Mesendoderm (in vitro differentiated cells): Measurements from ENCODE around the gene ARRDC1.

Experiments
- DNase-seq: peaks from one replicate; pipeline ENCODE4 v3.0.0; 2013
- H2AK5ac ChIP-seq: 2 replicates; pipeline ENCODE4 v1.6.1; 2013; ENCODE audit warnings: low read length, inconsistent platforms
- H2BK120ac ChIP-seq: 2 replicates; pipeline ENCODE4 v1.6.1; 2013; ENCODE audit warnings: low read depth, mild to moderate bottlenecking, low read length, moderate library complexity, mixed read lengths
- H2BK15ac ChIP-seq: replicated peaks from 2 replicates; pipeline ENCODE4 v1.6.1; 2013; ENCODE audit warnings: low read depth, mild to moderate bottlenecking, moderate library complexity
- H2BK5ac ChIP-seq: 2 replicates; pipeline ENCODE4 v1.6.1; 2013; ENCODE audit warnings: low read length, inconsistent platforms
- H3K18ac ChIP-seq: 2 replicates; pipeline ENCODE4 v1.6.1; 2013; ENCODE audit warnings: mild to moderate bottlenecking, low read length, mixed read lengths
- H3K23ac ChIP-seq: one replicate; pipeline ENCODE4 v1.6.1; 2013; ENCODE audit warnings: low read length
- H3K27ac ChIP-seq: 2 replicates; pipeline ENCODE4 v1.5.1; 2013; ENCODE audit warnings: low read depth, mild to moderate bottlenecking, inconsistent platforms, low read length, moderate library complexity
- H3K27me3 ChIP-seq: 2 replicates; pipeline ENCODE4 v1.6.1; 2013; ENCODE audit warnings: low read length, control low read depth, mild to moderate bottlenecking, inconsistent platforms; ENCODE audit not compliant: insufficient read depth, poor library complexity
- H3K36me3 ChIP-seq: 2 replicates; pipeline ENCODE4 v1.6.1; 2013; ENCODE audit warnings: low read length, inconsistent platforms; ENCODE audit not compliant: control insufficient read depth, insufficient read depth
- H3K4ac ChIP-seq: one replicate; pipeline ENCODE4 v1.6.1; 2013; ENCODE audit warnings: low read depth, mild to moderate bottlenecking, low read length, moderate library complexity
- H3K4me1 ChIP-seq: 2 replicates; pipeline ENCODE4 v1.6.1; 2013; ENCODE audit warnings: low read depth, low read length, inconsistent platforms; ENCODE audit not compliant: control insufficient read depth
- H3K4me2 ChIP-seq: 2 replicates; pipeline ENCODE4 v1.6.1; 2013; ENCODE audit warnings: low read length
- H3K4me3 ChIP-seq: 2 replicates; pipeline ENCODE4 v1.5.1; 2013; ENCODE audit warnings: mild to moderate bottlenecking, low read length
- H3K56ac ChIP-seq: one replicate; pipeline ENCODE4 v1.6.1; 2013; ENCODE audit warnings: low read length
- H3K79me1 ChIP-seq: 2 replicates; pipeline ENCODE4 v1.6.1; 2013; ENCODE audit warnings: low read length, inconsistent platforms
- H3K79me2 ChIP-seq: 2 replicates; pipeline ENCODE4 v1.6.1; 2013; ENCODE audit warnings: mild to moderate bottlenecking, low read length; ENCODE audit not compliant: control insufficient read depth, insufficient read depth
- H3K9ac ChIP-seq: 2 replicates; pipeline ENCODE4 v1.6.1; 2013; ENCODE audit warnings: low read length, inconsistent platforms
- H4K5ac ChIP-seq: one replicate; pipeline ENCODE4 v1.6.1; 2013; ENCODE audit warnings: low read length
- H4K8ac ChIP-seq: one replicate; pipeline ENCODE4 v1.6.1; 2013; ENCODE audit warnings: low read depth, mild to moderate bottlenecking, control low read depth, low read length, moderate library complexity
- WGBS: extraction: QIAGEN DNeasy Blood & Tissue Kit; methylation state at CpG from one replicate; pipeline ENCODE4 v1.1.7; 2013; ENCODE audit warnings: low lambda C conversion rate, missing lambda C conversion rate; ENCODE audit not compliant: insufficient coverage; ENCODE audit errors: extremely low coverage; 5-methylcytosine and 5-hydroxymethylcytosine counted together

The ARRDC1 gene

DNA sequence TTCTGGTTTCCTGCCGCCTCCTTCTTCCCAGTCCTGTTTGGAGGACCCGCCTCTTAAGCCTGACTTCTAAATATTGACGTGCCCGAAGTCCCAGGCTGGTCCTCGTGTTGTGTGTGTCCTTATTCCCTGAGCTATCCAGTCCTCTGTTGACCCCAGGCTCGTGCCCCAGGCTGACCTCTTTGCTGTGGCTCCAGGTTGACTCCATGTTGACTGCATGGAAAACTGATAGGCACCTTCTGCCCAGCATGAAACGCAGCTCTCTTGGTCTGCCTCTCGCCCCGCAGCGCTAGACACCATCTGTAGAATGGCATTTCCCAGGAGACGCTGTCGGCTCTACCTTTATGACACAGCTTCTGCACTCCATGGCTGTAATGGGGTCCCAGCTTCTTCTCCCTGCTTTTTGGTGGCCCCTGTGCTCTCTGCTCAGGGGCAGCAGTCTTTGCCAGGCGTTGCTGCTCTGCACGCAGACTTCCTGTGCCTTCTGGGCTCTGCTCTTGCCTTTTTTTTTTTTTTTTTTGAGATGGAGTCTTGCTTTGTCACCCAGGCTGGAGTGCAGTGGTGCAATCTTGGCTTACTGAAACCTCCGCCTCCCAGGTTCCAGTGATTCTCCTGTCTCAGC is 41.7 kb downstream of the ARRDC1 start:
- Histone ChIP-seq H3K4me2 (no peak overlapping the region), H2BK120ac (no peak overlapping the region), H2AK5ac (no peak overlapping the region), H4K5ac (no peak overlapping the region), H4K8ac (no peak overlapping the region), H2BK15ac (no peak overlapping the region), H3K4ac (no peak overlapping the region), H3K27me3 (no peaks in the 10 kb centered on the region), H3K79me2 (peaks cover 59% of the 10 kb centered on the region), H3K23ac (no peak overlapping the region), H3K4me1 (no peaks in the 10 kb centered on the region), H3K36me3 (no peaks in the 10 kb centered on the region), H3K4me3 (no peak overlapping the region), H3K79me1 (peaks cover 29% of the 10 kb centered on the region), H3K56ac (no peak overlapping the region), H3K9ac (no peak overlapping the region), H2BK5ac (no peak overlapping the region), H3K27ac (no peak overlapping the region), H3K18ac (no peak overlapping the region)
- WGBS, result no CpG with 5 or more reads among the region's 15 CpGs
- no peak for DNase-seq

DNA sequence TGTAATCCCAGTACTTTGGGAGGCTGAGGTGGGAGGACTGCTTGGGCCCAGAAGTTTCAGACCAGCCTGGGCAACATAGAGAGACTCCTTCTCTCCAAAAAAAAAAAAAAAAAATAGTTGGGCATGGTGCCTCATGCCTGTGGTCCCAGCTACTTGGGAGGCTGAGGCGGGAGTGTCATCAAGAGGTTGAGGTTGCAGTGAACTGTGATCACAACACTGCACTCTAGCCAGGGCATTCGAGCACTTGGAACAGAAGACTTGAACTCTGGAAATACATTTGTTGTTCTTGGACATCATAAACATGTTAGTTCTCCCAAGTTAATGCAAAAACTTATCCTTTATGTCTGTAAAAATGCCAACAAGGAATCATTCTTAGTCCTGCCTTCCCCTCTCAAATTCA is 42.9 kb downstream of the ARRDC1 start:
- Histone ChIP-seq H3K23ac (no peak overlapping the region), H2BK15ac (no peak overlapping the region), H3K4ac (no peak overlapping the region), H2BK5ac (no peak overlapping the region), H2AK5ac (no peak overlapping the region), H3K79me1 (peaks cover 24% of the 10 kb centered on the region), H3K4me1 (no peaks in the 10 kb centered on the region), H3K36me3 (no peaks in the 10 kb centered on the region), H3K9ac (no peak overlapping the region), H3K4me2 (no peak overlapping the region), H4K8ac (no peak overlapping the region), H3K4me3 (no peak overlapping the region), H3K27ac (no peak overlapping the region), H3K56ac (no peak overlapping the region), H3K79me2 (peaks cover 56% of the 10 kb centered on the region), H4K5ac (no peak overlapping the region), H2BK120ac (no peak overlapping the region), H3K18ac (no peak overlapping the region), H3K27me3 (no peaks in the 10 kb centered on the region)
- no peak for DNase-seq
- WGBS, result no CpG with 5 or more reads among the region's 2 CpGs

DNA sequence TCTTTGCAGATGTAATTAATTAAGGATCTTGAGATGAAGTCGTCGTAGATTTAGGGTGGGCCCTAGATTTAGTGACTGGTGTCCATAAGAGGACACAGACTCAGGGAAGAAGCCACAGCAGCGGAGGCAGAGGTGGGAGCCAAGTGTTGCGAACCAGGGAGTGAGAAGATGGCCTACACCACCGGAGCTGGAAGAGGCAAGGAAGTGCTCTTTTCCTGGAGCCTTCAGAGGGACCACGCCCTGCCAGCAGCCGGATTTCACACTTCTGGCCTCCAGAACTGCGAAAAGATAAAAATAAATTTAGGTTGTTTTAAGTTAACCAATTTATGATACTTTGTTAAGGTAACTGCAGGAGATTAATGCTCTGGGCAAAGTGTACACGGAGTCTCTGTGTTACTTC is 44.1 kb downstream of the ARRDC1 start:
- Histone ChIP-seq H3K79me2 (peaks cover 53% of the 10 kb centered on the region), H3K4me2 (no peak overlapping the region)
- no peak for DNase-seq

DNA sequence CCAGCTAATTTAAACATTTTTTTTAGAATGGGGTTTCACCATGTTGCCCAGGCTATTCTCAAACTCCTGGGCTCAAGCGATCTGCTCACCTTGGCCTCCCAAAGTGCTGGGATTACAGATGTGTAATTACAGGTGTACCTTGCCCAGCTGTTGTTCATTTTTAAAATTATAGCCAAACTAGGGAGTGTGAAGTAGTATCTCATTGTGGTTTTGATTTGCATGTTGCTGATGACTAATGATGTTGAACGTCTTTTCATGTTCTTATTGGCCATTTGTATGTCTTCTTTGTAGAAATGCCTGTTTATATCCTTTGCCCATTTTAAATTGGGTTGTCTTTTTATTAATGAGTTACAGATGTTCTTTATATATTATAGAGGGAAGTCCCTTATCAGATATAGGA is 44.8 kb downstream of the ARRDC1 start:
- no peak for DNase-seq
- no peak overlapping the region for H3K4me3 ChIP-seq
- no peaks in the 10 kb centered on the region for H3K36me3 ChIP-seq
- H2BK15ac ChIP-seq, result no peak overlapping the region
- H3K4me1 ChIP-seq, result no peaks in the 10 kb centered on the region
- H3K23ac ChIP-seq, result no peak overlapping the region
- H3K4me2 ChIP-seq, result no peak overlapping the region
- peaks cover 51% of the 10 kb centered on the region for H3K79me2 ChIP-seq
- H4K5ac ChIP-seq, result no peak overlapping the region
- no peak overlapping the region for H3K4ac ChIP-seq
- no peak overlapping the region for H3K9ac ChIP-seq
- no peak overlapping the region for H4K8ac ChIP-seq
- WGBS, result no CpG with 5 or more reads among the region's 2 CpGs
- no peak overlapping the region for H3K56ac ChIP-seq
- H2BK5ac ChIP-seq, result no peak overlapping the region
- H3K27me3 ChIP-seq, result no peaks in the 10 kb centered on the region
- H2BK120ac ChIP-seq, result no peak overlapping the region
- H2AK5ac ChIP-seq, result no peak overlapping the region
- H3K18ac ChIP-seq, result no peak overlapping the region
- H3K27ac ChIP-seq, result no peak overlapping the region
- peaks cover 22% of the 10 kb centered on the region for H3K79me1 ChIP-seq

More for the DNA sequence above, 44.1 kb downstream of the ARRDC1 start:
- no peaks in the 10 kb centered on the region for H3K4me1 ChIP-seq
- no peak overlapping the region for H3K9ac ChIP-seq
- H2BK5ac ChIP-seq, result no peak overlapping the region
- H4K8ac ChIP-seq, result no peak overlapping the region
- H3K4ac ChIP-seq, result no peak overlapping the region
- no peak overlapping the region for H3K18ac ChIP-seq
- H2BK120ac ChIP-seq, result no peak overlapping the region
- no peaks in the 10 kb centered on the region for H3K27me3 ChIP-seq
- no peaks in the 10 kb centered on the region for H3K36me3 ChIP-seq
- H3K4me3 ChIP-seq, result no peak overlapping the region
- H2BK15ac ChIP-seq, result no peak overlapping the region
- H3K23ac ChIP-seq, result no peak overlapping the region
- no peak overlapping the region for H2AK5ac ChIP-seq
- no peak overlapping the region for H3K56ac ChIP-seq
- H4K5ac ChIP-seq, result no peak overlapping the region
- no peak overlapping the region for H3K27ac ChIP-seq
- WGBS, result no CpG with 5 or more reads among the region's 9 CpGs
- peaks cover 21% of the 10 kb centered on the region for H3K79me1 ChIP-seq

DNA sequence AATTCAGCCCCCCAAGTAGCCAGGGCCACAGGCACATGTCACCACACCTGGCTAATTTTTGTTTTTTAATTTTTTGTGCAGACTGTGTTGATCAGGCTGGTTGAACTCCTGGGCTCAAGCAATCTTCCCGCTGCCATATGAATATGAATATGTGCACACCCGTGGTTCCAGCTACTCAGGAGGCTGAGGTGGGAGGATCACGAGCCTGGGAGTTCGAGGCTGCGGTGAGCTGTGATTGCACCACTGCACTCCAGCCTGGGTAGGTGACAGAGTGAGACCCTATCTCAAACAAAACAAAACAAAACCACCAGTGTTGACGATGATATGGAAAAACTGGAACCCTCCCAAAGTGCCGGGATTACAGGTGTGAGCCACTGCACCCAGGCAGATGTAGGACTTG is 45.3 kb downstream of the ARRDC1 start:
- Histone ChIP-seq H4K8ac (no peak overlapping the region), H3K79me2 (peaks cover 52% of the 10 kb centered on the region), H2BK120ac (no peak overlapping the region), H3K27me3 (no peaks in the 10 kb centered on the region), H3K4me1 (no peaks in the 10 kb centered on the region), H3K23ac (no peak overlapping the region), H3K4me2 (no peak overlapping the region), H2BK15ac (no peak overlapping the region), H2AK5ac (no peak overlapping the region), H3K56ac (no peak overlapping the region), H3K18ac (no peak overlapping the region), H4K5ac (no peak overlapping the region), H3K4me3 (no peak overlapping the region), H3K79me1 (peaks cover 21% of the 10 kb centered on the region), H3K9ac (no peak overlapping the region), H2BK5ac (no peak overlapping the region), H3K27ac (no peak overlapping the region), H3K4ac (no peak overlapping the region), H3K36me3 (peaks cover 2% of the 10 kb centered on the region)
- DNase-seq, result no peak
- no CpG with 5 or more reads among the region's 7 CpGs for WGBS

DNA sequence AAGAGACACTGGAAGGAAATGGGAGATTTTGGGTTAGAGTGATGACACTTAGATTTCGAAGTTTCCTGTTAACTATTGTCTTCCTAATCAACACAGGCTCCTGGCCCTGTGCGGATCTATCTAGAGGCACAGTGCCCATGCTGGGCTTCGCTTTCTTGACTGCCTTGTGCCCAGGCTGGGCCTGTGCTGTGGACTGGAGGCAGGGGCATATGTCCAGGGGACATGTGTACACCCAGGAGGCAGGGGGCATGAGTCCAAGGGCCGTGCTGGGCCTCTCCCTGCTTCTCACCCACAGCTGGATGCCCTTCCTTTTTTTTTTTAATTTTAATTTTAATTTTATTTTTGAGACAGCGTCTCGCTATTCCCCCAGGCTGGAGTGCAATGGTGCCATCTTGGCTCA is 50.9 kb downstream of the ARRDC1 start:
- Histone ChIP-seq H3K4me1 (no peaks in the 10 kb centered on the region), H3K23ac (no peak overlapping the region), H3K4ac (no peak overlapping the region), H3K79me2 (peaks cover 39% of the 10 kb centered on the region), H3K9ac (no peak overlapping the region), H3K27ac (no peak overlapping the region), H3K4me3 (no peak overlapping the region), H3K27me3 (no peaks in the 10 kb centered on the region), H3K36me3 (peaks cover 2% of the 10 kb centered on the region), H3K79me1 (peaks cover 20% of the 10 kb centered on the region), H4K8ac (no peak overlapping the region), H3K4me2 (no peak overlapping the region), H2BK120ac (no peak overlapping the region), H3K56ac (no peak overlapping the region), H2AK5ac (no peak overlapping the region), H4K5ac (no peak overlapping the region), H2BK15ac (no peak overlapping the region), H3K18ac (no peak overlapping the region), H2BK5ac (no peak overlapping the region)
- no peak for DNase-seq
- no CpG with 5 or more reads among the region's 6 CpGs for WGBS
